SK-N-SH (cell line): Measurements from ENCODE around the gene NLGN1. TPM values are rescaled to one million over a fixed set of nuclear protein-coding genes. Genes with fewer than 3 reads are reported as not detected.

Source experiments
- CTCF ChIA-PET: fragments of 300-600, 350-600 bp; formaldehyde crosslinking; extraction: SDS; loops from one replicate; lab custom pipeline; 2021; lab: Yijun Ruan, JAX
- POLR2A ChIA-PET: fragments of 350-600 bp; sonication (Branson Sonifier 250); formaldehyde crosslinking; extraction: SDS; loops from one replicate; lab custom pipeline; 2020; ENCODE audit warnings: antibody characterized with exemption, inconsistent platforms; lab: Yijun Ruan, JAX
- DNase-seq: peaks from one replicate; pipeline ENCODE4 v3.0.0; 2012
- H2AFZ ChIP-seq: fragments of 200-600 bp; sonication (generic); 2 replicates; pipeline ENCODE4 v1.8.1; 2016; ENCODE audit warnings: antibody characterized with exemption, mild to moderate bottlenecking, low read depth
- H3F3A ChIP-seq: fragments of 200-600 bp; sonication (generic); replicated peaks from 2 replicates; pipeline ENCODE3; 2016; ENCODE audit warnings: antibody characterized with exemption, mild to moderate bottlenecking; ENCODE audit not compliant: insufficient read depth
- H3K27ac ChIP-seq, 2 experiments: fragments of 200-500 bp in 1 of 2; fragments of 200-600 bp in 1 of 2; sonication (Bioruptor generic) in 1 of 2; sonication (generic), shearing (Covaris generic) in 1 of 2; 2 replicates each; pipeline versions ENCODE4 v1.5.1 to v1.6.1; 2014 to 2016; ENCODE audit warnings: low read depth in 2 of 2, inconsistent platforms in 1 of 2, low read length in 1 of 2, mild to moderate bottlenecking in 1 of 2, mixed read lengths in 1 of 2
- H3K27me3 ChIP-seq: fragments of 200-600 bp; sonication (generic), shearing (Covaris generic); 2 replicates; pipeline ENCODE4 v1.6.1; 2016; ENCODE audit warnings: mixed run types; ENCODE audit not compliant: insufficient read depth
- H3K36me3 ChIP-seq, 2 experiments: fragments of 200-500 bp in 1 of 2; fragments of 200-600 bp in 1 of 2; sonication (Bioruptor generic) in 1 of 2; sonication (generic) in 1 of 2; replicated peaks in 1 of 2; 2 replicates each; pipeline versions ENCODE3 to v1.5.1; 2014 to 2016; ENCODE audit warnings: low read length in 1 of 2, mild to moderate bottlenecking in 1 of 2; ENCODE audit not compliant: insufficient read depth in 2 of 2, control insufficient read depth in 1 of 2
- H3K4me1 ChIP-seq, 2 experiments: fragments of 200-500 bp in 1 of 2; fragments of 200-600 bp in 1 of 2; sonication (Bioruptor generic) in 1 of 2; sonication (generic), shearing (Covaris generic) in 1 of 2; 2 replicates each; pipeline versions ENCODE4 v1.5.1 to v1.6.1; 2014 to 2016; ENCODE audit warnings: low read depth in 1 of 2, low read length in 1 of 2, mixed run types in 1 of 2; ENCODE audit not compliant: insufficient read depth in 2 of 2, control insufficient read depth in 1 of 2
- H3K4me2 ChIP-seq: fragments of 200-600 bp; sonication (generic), shearing (Covaris generic); 2 replicates; pipeline ENCODE4 v1.6.1; 2017; ENCODE audit warnings: mixed run types
- H3K4me3 ChIP-seq, 2 experiments: fragments of 200-500 bp in 1 of 2; fragments of 200-600 bp in 1 of 2; sonication (Bioruptor generic) in 1 of 2; sonication (generic), shearing (Covaris generic) in 1 of 2; 2 replicates each; pipeline versions ENCODE4 v1.5.1 to v1.8.1; 2014 to 2016; ENCODE audit warnings: low read depth in 2 of 2, inconsistent platforms in 1 of 2, low read length in 1 of 2, mild to moderate bottlenecking in 1 of 2, mixed read lengths in 1 of 2, moderate library complexity in 1 of 2
- H3K79me2 ChIP-seq: fragments of 200-600 bp; sonication (generic); 2 replicates; pipeline ENCODE4 v1.8.1; 2017; ENCODE audit warnings: mild to moderate bottlenecking; ENCODE audit not compliant: insufficient read depth
- H3K9ac ChIP-seq: fragments of 200-600 bp; sonication (generic); 2 replicates; pipeline ENCODE4 v1.6.1; 2017; ENCODE audit warnings: mixed run types
- H3K9me2 ChIP-seq: fragments of 200-600 bp; sonication (generic); 2 replicates; pipeline ENCODE4 v1.6.1; 2017; ENCODE audit warnings: mixed run types
- H3K9me3 ChIP-seq: fragments of 200-600 bp; sonication (generic); 2 replicates; pipeline ENCODE4 v1.6.1; 2017; ENCODE audit warnings: mixed run types, mild to moderate bottlenecking, moderate library complexity
- H4K20me1 ChIP-seq: fragments of 200-600 bp; sonication (generic); 2 replicates; pipeline ENCODE4 v1.6.1; 2017; ENCODE audit warnings: mild to moderate bottlenecking, mixed run types; ENCODE audit not compliant: insufficient read depth
- CHD2 ChIP-seq: fragments of 150-350 bp; IDR thresholded peaks from 2 replicates; pipeline ENCODE4 v1.6.1; 2018; ENCODE audit warnings: low read length; ENCODE audit not compliant: partially characterized antibody
- CTCF ChIP-seq: fragments of 200-600 bp; sonication (generic); IDR thresholded peaks from 2 replicates; pipeline ENCODE4 v1.6.1; 2017; ENCODE audit warnings: antibody characterized with exemption, mild to moderate bottlenecking, moderate library complexity
- ELF1 ChIP-seq: IDR thresholded peaks from 2 replicates; pipeline ENCODE4 v1.4.0; 2012
- EP300 ChIP-seq, 2 experiments: IDR thresholded peaks; 2 replicates each; pipeline versions ENCODE4 v1.4.0 to v1.6.1; 2012; ENCODE audit warnings: borderline replicate concordance in 1 of 2, low read depth in 1 of 2, low read length in 1 of 2
- FOXJ3 ChIP-seq: sonication (generic); formaldehyde crosslinking; IDR thresholded peaks from 2 replicates; pipeline ENCODE4 v1.5.1; 2020; ENCODE audit warnings: mild to moderate bottlenecking, missing genetic modification reagents
- FOXM1 ChIP-seq: IDR thresholded peaks from 2 replicates; pipeline ENCODE4 v1.4.0; 2012; ENCODE audit warnings: low read depth, mild to moderate bottlenecking
- GATA2 ChIP-seq: sonication (generic); formaldehyde crosslinking; IDR thresholded peaks from 2 replicates; pipeline ENCODE4 v1.5.0; 2020; ENCODE audit warnings: mild to moderate bottlenecking, missing genetic modification reagents
- MEF2A ChIP-seq: IDR thresholded peaks from 2 replicates; pipeline ENCODE4 v1.4.0; 2012; ENCODE audit warnings: low read depth, borderline replicate concordance
- MXI1 ChIP-seq: IDR thresholded peaks from 2 replicates; pipeline ENCODE4 v1.6.1; 2012; ENCODE audit warnings: mild to moderate bottlenecking, low read depth, low read length, improper control_type of control experiment
- NFIC ChIP-seq: IDR thresholded peaks from 2 replicates; pipeline ENCODE4 v1.4.0; 2012; ENCODE audit warnings: borderline replicate concordance
- NRF1 ChIP-seq: IDR thresholded peaks from 2 replicates; pipeline ENCODE4 v1.6.1; 2012; ENCODE audit warnings: low read depth, mild to moderate bottlenecking, low read length
- POLR2AphosphoS5 ChIP-seq: IDR thresholded peaks from 2 replicates; pipeline ENCODE4 v1.6.1; 2012; ENCODE audit warnings: low read depth, low read length
- RAD21 ChIP-seq: IDR thresholded peaks from 2 replicates; pipeline ENCODE4 v1.6.1; 2012; ENCODE audit warnings: mild to moderate bottlenecking, low read length
- RCOR1 ChIP-seq: fragments of 150-350 bp; IDR thresholded peaks from 2 replicates; pipeline ENCODE4 v1.6.1; 2017; ENCODE audit warnings: antibody characterized with exemption, low read length
- RFX5 ChIP-seq: IDR thresholded peaks from 2 replicates; pipeline ENCODE4 v1.6.1; 2012; ENCODE audit warnings: mild to moderate bottlenecking, improper control_type of control experiment, low read length
- RXRA ChIP-seq: IDR thresholded peaks from 2 replicates; pipeline ENCODE4 v1.4.0; 2012; ENCODE audit warnings: low read depth, mild to moderate bottlenecking, borderline replicate concordance
- SIN3A ChIP-seq: IDR thresholded peaks from 2 replicates; pipeline ENCODE4 v1.6.1; 2012; ENCODE audit warnings: low read depth, mild to moderate bottlenecking, low read length, moderate library complexity, borderline replicate concordance
- SMC3 ChIP-seq: IDR thresholded peaks from 2 replicates; pipeline ENCODE4 v1.6.1; 2012; ENCODE audit warnings: low read depth, low read length, improper control_type of control experiment
- TAF1 ChIP-seq: IDR thresholded peaks from 2 replicates; pipeline ENCODE4 v1.6.1; 2012; ENCODE audit warnings: low read depth, mild to moderate bottlenecking, low read length, moderate library complexity, borderline replicate concordance
- TCF12 ChIP-seq: IDR thresholded peaks from 2 replicates; pipeline ENCODE4 v1.4.0; 2012
- TEAD4 ChIP-seq: IDR thresholded peaks from 2 replicates; pipeline ENCODE4 v1.4.0; 2012; ENCODE audit warnings: mild to moderate bottlenecking, borderline replicate concordance; ENCODE audit not compliant: insufficient read depth
- YY1 ChIP-seq: IDR thresholded peaks from 2 replicates; pipeline ENCODE4 v1.4.0; 2012; ENCODE audit warnings: low read depth, mild to moderate bottlenecking
- ZBTB33 ChIP-seq: IDR thresholded peaks from 2 replicates; pipeline ENCODE4 v1.4.0; 2012; ENCODE audit warnings: low read depth, borderline replicate concordance
- WGBS: methylation state at CpG from one replicate; pipeline ENCODE4 v1.1.6; 2017; ENCODE audit warnings: low lambda C conversion rate; 5-methylcytosine and 5-hydroxymethylcytosine counted together
- polyA plus RNA-seq, 3 experiments: library from polyadenylated mRNA; depleted of rRNA; stranded (reverse); fragments of >200 nt; gene quantifications; 2 replicates each; pipeline ENCODE4 v1.2.3, GENCODE V29; 2012
- TF ChIP-seq, protein P1 (sequence below): fragments of 150-350 bp; IDR thresholded peaks from 2 replicates; pipeline ENCODE4 v1.6.1; 2016; ENCODE audit warnings: mild to moderate bottlenecking, low read depth, low read length

The NLGN1 gene
- polyA plus RNA-seq, 1 of the 3 experiments (the other 2 are of a cell fraction), result 1.5 TPM

DNA sequence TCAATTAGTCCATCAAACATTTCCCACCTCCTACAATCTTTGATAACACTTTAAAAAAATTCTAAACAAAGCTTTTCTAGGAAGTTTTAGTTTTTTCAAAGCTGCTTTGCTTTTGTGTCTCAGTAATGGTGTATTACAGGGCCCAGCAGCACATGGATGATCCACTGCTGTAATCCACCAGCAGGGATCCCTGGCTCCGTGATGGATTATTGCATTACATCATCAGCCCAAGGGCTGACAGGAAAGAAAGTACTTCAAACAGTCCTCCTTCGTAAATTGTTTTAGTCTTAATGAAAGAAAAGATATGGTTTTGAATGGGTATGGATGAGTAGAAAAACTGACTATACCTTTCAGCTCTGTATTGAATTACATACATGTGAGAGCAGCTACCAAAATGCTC lies 772.7 kb downstream of the NLGN1 start:
- H4K20me1 ChIP-seq, result no peaks in the 10 kb centered on the region
- peaks cover 8% of the 10 kb centered on the region; the same call in 1 of the 2 replicates for H3K9me3 ChIP-seq
- 67% methylated on average over 2 of the region's 2 CpGs for WGBS
- POLR2A ChIA-PET, result no interaction called here
- peaks cover 3% of the 10 kb centered on the region for H3F3A ChIP-seq
- TF ChIP-seq EP300 (IDR thresholded peaks at IDR 0.05; ENCODE audit: borderline replicate concordance in 1 of 2, low read depth in 1 of 2, low read length in 1 of 2) (no peak), YY1 (no peak), TEAD4 (no peak), ELF1 (no peak), MEF2A (no peak), GATA2 (CRISPR knock-in tag) (no peak), CHD2 (no peak), RFX5 (no peak), NFIC (no peak), FOXJ3 (CRISPR knock-in tag) (no peak), FOXM1 (no peak), SIN3A (no peak), RCOR1 (no peak), POLR2AphosphoS5 (no peak), NRF1 (no peak), TAF1 (no peak), RXRA (no peak)
- no peak overlapping the region for H3K9ac ChIP-seq
- H3K4me1 ChIP-seq, result no peaks in the 10 kb centered on the region
- CTCF ChIA-PET, result no interaction called here
- peaks cover 0 to under 1% of the 10 kb centered on the region in 2 experiments for H3K36me3 ChIP-seq
- H3K4me3 ChIP-seq, result no peak overlapping the region
- no peak for DNase-seq
- no peaks in the 10 kb centered on the region for H3K9me2 ChIP-seq
- no peak overlapping the region for H3K4me2 ChIP-seq
- H2AFZ ChIP-seq, result no peak overlapping the region
- no peaks in the 10 kb centered on the region for H3K79me2 ChIP-seq
- H3K27ac ChIP-seq, result no peak overlapping the region
- no peaks in the 10 kb centered on the region for H3K27me3 ChIP-seq

- CTCF ChIA-PET, result interaction anchor here (0.6 kb wide), 1 partner anchor 201 kb away, joined by 3 read pairs; no protein-coding TSS in a partner anchor
- H3K4me3 ChIP-seq, result no peak overlapping the region
- WGBS, result 43% methylated on average over 1 of the region's 1 CpG
- TF ChIP-seq SMC3, result no peak
- TF ChIP-seq RXRA, result no peak
- TF ChIP-seq, protein P1, sequence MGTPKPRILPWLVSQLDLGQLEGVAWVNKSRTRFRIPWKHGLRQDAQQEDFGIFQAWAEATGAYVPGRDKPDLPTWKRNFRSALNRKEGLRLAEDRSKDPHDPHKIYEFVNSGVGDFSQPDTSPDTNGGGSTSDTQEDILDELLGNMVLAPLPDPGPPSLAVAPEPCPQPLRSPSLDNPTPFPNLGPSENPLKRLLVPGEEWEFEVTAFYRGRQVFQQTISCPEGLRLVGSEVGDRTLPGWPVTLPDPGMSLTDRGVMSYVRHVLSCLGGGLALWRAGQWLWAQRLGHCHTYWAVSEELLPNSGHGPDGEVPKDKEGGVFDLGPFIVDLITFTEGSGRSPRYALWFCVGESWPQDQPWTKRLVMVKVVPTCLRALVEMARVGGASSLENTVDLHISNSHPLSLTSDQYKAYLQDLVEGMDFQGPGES, result no peak
- TF ChIP-seq RFX5, result no peak
- TF ChIP-seq NRF1, result no peak
- no peak for TF ChIP-seq CHD2
- TF ChIP-seq YY1, result no peak
- TF ChIP-seq TCF12, result peak; percentile 89
- TF ChIP-seq MXI1, result no peak
- peak; percentile 22; the same call in 1 of the 2 replicates for TF ChIP-seq NFIC
- no peak for TF ChIP-seq CTCF
- no peak for TF ChIP-seq ZBTB33
- no peak for TF ChIP-seq TAF1
- TF ChIP-seq ELF1, result no peak
- TF ChIP-seq RAD21, result no peak
Measured at GRCh38 chr3:174186377-174186989, 788.9 kb downstream of the NLGN1 start.

More at GRCh38 chr3:174186377-174186989, 788.9 kb downstream of the NLGN1 start:
- no peak overlapping the region for H3K9ac ChIP-seq
- H3K9me3 ChIP-seq, result no peaks in the 10 kb centered on the region
- H3F3A ChIP-seq, result no peaks in the 10 kb centered on the region
- no peak overlapping the region for H2AFZ ChIP-seq
- H3K27ac ChIP-seq, result no peak overlapping the region
- H3K36me3 ChIP-seq, result no peaks in the 10 kb centered on the region
- no peak for DNase-seq
- no peaks in the 10 kb centered on the region for H4K20me1 ChIP-seq
- peaks cover 0 to 3% of the 10 kb centered on the region in 2 experiments; a peak in 1 of 4 replicates for H3K4me1 ChIP-seq
- H3K9me2 ChIP-seq, result no peaks in the 10 kb centered on the region
- H3K27me3 ChIP-seq, result no peaks in the 10 kb centered on the region
- POLR2A ChIA-PET, result no interaction called here
- no peak overlapping the region for H3K4me2 ChIP-seq
- H3K79me2 ChIP-seq, result no peaks in the 10 kb centered on the region; the same call in 1 of the 2 replicates
